WTC11 (cell line): Measurements from ENCODE around the gene GPAT3.

Experiments used
- ATF3 ChIP-seq: sonication (generic); formaldehyde crosslinking; conservative IDR thresholded peaks from 2 replicates; pipeline ENCODE4 v1.8.1; 2022; ENCODE audit warnings: mild to moderate bottlenecking, missing genetic modification reagents
- CBFB ChIP-seq: sonication (generic); formaldehyde crosslinking; IDR thresholded peaks from 2 replicates; pipeline ENCODE4 v1.8.1; 2022; ENCODE audit warnings: mild to moderate bottlenecking, low read depth, missing genetic modification reagents
- CREB1 ChIP-seq: sonication (generic); formaldehyde crosslinking; IDR thresholded peaks from 2 replicates; pipeline ENCODE4 v1.8.0; 2023; ENCODE audit warnings: mild to moderate bottlenecking, missing genetic modification reagents
- CTCF ChIP-seq: fragments of 200-600 bp; IDR thresholded peaks from 2 replicates; pipeline ENCODE4 v1.8.0; 2022; ENCODE audit warnings: antibody characterized with exemption
- TCF7 ChIP-seq: sonication (generic); formaldehyde crosslinking; IDR thresholded peaks from 2 replicates; pipeline ENCODE4 v1.8.0; 2022; ENCODE audit warnings: mild to moderate bottlenecking, low read depth, missing genetic modification reagents, moderate library complexity
- ZNF232 ChIP-seq: sonication (generic); formaldehyde crosslinking; IDR thresholded peaks from 2 replicates; pipeline ENCODE4 v1.8.0; 2022; ENCODE audit warnings: mild to moderate bottlenecking, missing genetic modification reagents
- TF ChIP-seq, protein P1 (sequence below): sonication (generic); formaldehyde crosslinking; IDR thresholded peaks from 2 replicates; pipeline ENCODE4 v1.8.0; 2023; ENCODE audit warnings: missing genetic modification reagents, mild to moderate bottlenecking, borderline replicate concordance
- TF ChIP-seq, protein P2 (sequence below): sonication (generic); formaldehyde crosslinking; IDR thresholded peaks from 2 replicates; pipeline ENCODE4 v1.8.0; 2023; ENCODE audit warnings: missing genetic modification reagents
- TF ChIP-seq, protein P3 (sequence below): sonication (generic); formaldehyde crosslinking; IDR thresholded peaks from 2 replicates; pipeline ENCODE4 v1.8.0; 2022; ENCODE audit warnings: mild to moderate bottlenecking, missing genetic modification reagents
- TF ChIP-seq, protein P4 (sequence below): sonication (generic); formaldehyde crosslinking; IDR thresholded peaks from 2 replicates; pipeline ENCODE4 v1.8.0; 2022; ENCODE audit warnings: mild to moderate bottlenecking, missing genetic modification reagents

GRCh38 chr4:83605210-83605609, 69.3 kb downstream of the GPAT3 start:
- TF ChIP-seq, protein P1, sequence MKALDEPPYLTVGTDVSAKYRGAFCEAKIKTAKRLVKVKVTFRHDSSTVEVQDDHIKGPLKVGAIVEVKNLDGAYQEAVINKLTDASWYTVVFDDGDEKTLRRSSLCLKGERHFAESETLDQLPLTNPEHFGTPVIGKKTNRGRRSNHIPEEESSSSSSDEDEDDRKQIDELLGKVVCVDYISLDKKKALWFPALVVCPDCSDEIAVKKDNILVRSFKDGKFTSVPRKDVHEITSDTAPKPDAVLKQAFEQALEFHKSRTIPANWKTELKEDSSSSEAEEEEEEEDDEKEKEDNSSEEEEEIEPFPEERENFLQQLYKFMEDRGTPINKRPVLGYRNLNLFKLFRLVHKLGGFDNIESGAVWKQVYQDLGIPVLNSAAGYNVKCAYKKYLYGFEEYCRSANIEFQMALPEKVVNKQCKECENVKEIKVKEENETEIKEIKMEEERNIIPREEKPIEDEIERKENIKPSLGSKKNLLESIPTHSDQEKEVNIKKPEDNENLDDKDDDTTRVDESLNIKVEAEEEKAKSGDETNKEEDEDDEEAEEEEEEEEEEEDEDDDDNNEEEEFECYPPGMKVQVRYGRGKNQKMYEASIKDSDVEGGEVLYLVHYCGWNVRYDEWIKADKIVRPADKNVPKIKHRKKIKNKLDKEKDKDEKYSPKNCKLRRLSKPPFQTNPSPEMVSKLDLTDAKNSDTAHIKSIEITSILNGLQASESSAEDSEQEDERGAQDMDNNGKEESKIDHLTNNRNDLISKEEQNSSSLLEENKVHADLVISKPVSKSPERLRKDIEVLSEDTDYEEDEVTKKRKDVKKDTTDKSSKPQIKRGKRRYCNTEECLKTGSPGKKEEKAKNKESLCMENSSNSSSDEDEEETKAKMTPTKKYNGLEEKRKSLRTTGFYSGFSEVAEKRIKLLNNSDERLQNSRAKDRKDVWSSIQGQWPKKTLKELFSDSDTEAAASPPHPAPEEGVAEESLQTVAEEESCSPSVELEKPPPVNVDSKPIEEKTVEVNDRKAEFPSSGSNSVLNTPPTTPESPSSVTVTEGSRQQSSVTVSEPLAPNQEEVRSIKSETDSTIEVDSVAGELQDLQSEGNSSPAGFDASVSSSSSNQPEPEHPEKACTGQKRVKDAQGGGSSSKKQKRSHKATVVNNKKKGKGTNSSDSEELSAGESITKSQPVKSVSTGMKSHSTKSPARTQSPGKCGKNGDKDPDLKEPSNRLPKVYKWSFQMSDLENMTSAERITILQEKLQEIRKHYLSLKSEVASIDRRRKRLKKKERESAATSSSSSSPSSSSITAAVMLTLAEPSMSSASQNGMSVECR (CRISPR knock-in tag): no peak
- TF ChIP-seq CTCF (no peak), ATF3 (CRISPR knock-in tag) (no peak), TCF7 (CRISPR knock-in tag) (no peak), ZNF232 (CRISPR knock-in tag) (no peak), CREB1 (CRISPR knock-in tag) (no peak), CBFB (CRISPR knock-in tag) (no peak)
- TF ChIP-seq, protein P2, sequence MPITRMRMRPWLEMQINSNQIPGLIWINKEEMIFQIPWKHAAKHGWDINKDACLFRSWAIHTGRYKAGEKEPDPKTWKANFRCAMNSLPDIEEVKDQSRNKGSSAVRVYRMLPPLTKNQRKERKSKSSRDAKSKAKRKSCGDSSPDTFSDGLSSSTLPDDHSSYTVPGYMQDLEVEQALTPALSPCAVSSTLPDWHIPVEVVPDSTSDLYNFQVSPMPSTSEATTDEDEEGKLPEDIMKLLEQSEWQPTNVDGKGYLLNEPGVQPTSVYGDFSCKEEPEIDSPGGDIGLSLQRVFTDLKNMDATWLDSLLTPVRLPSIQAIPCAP (CRISPR knock-in tag): no peak
- TF ChIP-seq, protein P3, sequence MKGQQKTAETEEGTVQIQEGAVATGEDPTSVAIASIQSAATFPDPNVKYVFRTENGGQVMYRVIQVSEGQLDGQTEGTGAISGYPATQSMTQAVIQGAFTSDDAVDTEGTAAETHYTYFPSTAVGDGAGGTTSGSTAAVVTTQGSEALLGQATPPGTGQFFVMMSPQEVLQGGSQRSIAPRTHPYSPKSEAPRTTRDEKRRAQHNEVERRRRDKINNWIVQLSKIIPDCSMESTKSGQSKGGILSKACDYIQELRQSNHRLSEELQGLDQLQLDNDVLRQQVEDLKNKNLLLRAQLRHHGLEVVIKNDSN: no peak
- TF ChIP-seq, protein P4, sequence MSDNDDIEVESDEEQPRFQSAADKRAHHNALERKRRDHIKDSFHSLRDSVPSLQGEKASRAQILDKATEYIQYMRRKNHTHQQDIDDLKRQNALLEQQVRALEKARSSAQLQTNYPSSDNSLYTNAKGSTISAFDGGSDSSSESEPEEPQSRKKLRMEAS (CRISPR knock-in tag): no peak
